ENCODE measurements around the gene SPRYD7.
"Not testable (repeated sequence)": the region's sequence is repeated elsewhere in the genome, so short reads cannot be mapped to it uniquely, and the experiment has no call there.

The SPRYD7 gene

GRCh38 chr13:49932066-49932465, 4.1 kb downstream of the SPRYD7 start:
- no peak for DNase-seq

- DNase-seq: no peak
Measured at GRCh38 chr13:49927755-49928154, 8.4 kb downstream of the SPRYD7 start.

- no peak for DNase-seq
Measured at GRCh38 chr13:49925881-49926418, 10.2 kb downstream of the SPRYD7 start.

DNA sequence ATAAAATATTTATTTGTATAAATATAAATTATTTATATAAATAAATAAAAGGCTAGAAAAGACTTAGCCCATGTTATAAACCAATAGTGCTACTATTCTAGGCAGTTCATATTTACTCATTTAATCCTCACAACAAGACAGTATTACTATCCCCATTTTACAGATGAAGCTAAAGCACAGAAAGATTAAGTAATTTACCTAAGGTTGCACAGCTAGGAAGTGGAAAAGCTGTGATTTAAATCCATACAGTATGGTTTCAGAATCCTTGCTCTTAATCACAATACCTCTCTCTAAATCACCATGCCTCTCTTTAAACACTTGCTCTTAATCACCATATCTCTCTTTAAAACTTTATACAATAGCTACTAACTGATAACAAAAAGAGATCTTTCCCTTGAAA, 13.8 kb downstream of the SPRYD7 start:
- no peak for DNase-seq

DNA sequence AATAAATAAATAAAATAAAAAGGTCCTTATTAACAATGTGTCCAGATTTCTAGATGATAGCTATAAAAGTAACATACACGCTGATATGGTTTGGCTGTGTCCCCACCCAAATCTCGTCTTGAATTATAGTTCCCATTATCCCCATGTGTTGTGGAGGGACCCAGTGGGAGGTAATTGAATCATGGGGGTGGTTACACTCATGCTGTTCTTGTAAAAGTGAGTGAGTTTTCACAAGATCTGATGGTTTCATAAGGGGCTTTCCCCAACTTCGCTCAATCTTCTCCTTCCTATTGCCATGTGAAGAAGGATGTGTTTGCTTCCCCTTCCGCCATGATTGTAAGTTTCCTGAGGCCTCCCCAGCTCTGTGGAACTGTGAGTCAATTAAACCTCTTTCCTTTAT, 15.2 kb downstream of the SPRYD7 start:
- not testable (repeated sequence) for DNase-seq

DNA sequence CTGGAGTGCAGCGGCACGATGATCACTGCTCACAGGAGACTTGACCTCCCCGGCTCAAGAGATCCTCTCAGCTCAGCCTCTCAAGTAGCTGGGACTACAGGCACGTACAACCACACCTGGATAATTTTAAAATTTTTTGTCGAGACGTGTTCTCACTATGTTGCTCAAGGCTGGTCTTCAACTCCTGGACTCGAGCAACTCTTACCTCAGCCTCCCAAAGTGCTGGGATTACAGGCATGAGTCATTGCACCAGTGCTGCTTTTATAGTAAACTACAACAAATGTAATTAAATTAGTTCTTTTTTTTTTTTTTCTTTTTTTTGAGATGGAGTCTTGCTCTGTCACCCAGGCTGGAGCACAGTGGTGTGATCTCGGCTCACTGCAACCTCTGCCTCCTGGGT, 18.0 kb downstream of the SPRYD7 start:
- DNase-seq: not testable (repeated sequence)

DNA sequence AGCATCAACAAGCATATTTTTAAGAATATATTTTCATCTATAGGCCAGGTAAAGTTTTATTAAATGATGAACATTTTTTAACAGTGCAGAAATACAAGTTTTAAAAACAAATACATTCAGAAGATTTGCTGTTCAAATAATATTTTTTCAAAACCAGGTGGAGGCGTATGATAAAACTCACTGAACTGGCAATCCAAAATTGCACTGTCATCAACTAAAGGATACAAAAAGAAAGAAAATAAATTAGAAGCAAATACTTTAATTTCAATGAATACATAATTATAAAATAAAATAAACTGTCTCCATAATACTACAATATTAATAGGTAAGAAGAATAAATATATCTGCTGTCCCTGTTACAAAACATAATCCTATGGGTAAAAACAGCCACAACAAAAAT, 21.2 kb downstream of the SPRYD7 start:
- DNase-seq: no peak

DNA sequence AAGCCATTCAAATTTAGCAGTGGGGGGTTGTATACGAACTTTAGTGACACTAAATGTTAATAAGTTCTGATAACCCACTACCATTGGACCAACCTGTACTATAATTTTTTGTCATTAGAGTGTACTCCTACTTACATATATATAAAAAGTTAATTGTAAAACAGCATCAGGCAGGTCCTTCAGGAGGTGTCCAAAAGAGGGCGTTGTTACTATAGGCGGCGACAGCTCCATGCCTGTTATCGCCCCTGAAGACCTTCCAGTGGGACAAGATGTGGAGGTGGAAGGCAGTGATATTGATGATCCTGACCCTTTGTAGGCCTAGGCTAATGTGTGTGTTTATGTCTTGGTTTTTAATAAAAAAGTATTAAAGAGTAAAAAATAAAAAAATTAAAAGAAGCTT, 27.5 kb downstream of the SPRYD7 start:
- DNase-seq: no peak

DNA sequence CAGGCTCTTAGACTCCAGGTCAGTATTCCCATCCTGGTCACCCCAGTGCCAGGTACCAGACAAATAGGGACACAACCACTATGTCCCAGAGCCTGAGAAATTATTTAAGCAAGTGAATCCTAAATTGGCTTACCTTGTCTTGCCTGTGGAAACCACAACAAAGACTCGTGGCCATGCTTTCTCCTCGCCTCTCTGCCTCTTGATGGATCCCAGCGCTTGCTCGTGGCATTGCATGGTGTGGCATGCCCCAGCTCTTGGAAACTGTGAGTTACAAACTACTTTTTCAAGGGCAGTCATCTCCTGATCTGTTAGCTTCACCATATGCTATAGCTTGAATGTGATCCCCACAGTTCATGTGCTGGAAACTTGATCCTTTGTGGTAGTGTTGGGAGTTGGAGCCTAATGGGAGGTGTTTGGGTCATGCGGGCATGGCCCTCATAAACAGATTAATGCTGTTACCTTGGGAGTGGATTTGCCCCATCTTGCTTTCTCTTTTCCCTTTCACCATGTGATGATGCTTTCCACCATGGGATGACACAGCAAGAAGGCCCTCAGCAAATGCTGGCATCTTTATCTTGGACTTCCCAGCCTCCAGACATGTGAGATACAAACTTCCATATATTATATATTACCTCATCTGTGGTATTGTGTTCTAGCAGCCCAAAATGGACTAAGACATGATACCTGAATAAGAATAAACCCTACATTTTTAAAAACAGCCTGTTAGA, 31.2 kb downstream of the SPRYD7 start:
- no peak for DNase-seq

DNA sequence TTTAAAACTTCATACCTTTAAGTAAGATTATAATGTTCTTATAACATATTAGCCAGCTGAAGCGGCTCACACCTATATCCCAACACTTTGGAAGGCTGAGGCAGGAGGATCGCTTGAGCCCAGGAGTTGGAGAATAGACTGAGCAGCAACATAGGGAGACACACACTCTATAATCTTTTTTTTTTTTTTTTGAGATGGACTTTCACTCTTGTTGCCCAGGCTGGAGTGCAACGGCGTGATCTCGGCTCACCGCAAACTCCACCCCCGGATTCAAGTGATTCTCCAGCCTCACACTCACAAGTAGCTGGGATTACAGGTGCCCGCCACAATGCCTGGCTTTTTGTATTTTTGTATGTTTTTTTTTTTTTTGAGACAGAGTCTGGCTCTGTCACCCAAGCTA, 37.3 kb downstream of the SPRYD7 start:
- no peak for DNase-seq

DNA sequence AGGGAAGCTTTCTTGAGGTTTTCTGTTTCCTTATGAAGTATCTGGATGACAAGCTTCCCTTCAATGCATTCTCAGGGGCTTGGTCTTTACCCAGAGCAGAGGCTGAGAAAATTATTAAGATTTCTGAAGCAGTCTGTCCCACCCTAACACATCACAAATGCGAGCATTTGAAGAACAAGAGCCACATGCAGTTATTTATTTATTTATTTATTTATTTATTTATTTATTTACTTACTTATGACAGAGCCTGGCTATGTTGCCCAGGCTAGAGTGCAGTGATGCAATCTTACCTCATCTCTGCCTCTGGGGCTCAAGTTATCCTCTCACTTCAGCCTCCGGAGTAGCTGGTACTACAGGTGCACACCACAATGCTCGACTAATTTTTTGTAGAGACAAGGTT, 38.4 kb downstream of the SPRYD7 start:
- no peak for DNase-seq

GRCh38 chr13:49895826-49896225, 40.3 kb downstream of the SPRYD7 start:
- DNase-seq: no peak

- DNase-seq: no peak
Measured at GRCh38 chr13:49893591-49893990, 42.5 kb downstream of the SPRYD7 start.

- DNase-seq: no peak
Measured at GRCh38 chr13:49890376-49890775, 45.8 kb downstream of the SPRYD7 start.

DNA sequence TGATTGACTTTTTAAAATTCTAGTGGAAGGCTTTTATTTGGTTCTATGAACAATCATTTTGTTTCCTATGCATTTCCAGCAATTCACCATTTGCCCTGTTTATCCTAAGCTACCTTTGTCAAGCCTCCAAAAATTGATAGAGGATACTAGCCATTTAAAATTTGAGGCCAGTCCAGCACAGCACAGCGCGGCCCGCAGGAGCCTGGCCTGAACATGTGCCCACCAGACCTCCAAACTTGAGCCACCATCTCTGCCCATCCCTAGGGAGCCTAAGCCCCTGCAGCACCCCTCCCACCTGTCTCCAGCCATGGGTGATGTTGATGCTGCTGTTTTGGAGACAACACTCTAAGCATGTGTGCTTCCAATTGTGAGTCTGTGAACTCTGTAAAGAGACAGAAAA, 57.5 kb downstream of the SPRYD7 start:
- DNase-seq: no peak

GRCh38 chr13:49877629-49878218, 58.4 kb downstream of the SPRYD7 start:
- DNase-seq: no peak

GRCh38 chr13:49874430-49874829, 61.7 kb downstream of the SPRYD7 start:
- no peak for DNase-seq

DNA sequence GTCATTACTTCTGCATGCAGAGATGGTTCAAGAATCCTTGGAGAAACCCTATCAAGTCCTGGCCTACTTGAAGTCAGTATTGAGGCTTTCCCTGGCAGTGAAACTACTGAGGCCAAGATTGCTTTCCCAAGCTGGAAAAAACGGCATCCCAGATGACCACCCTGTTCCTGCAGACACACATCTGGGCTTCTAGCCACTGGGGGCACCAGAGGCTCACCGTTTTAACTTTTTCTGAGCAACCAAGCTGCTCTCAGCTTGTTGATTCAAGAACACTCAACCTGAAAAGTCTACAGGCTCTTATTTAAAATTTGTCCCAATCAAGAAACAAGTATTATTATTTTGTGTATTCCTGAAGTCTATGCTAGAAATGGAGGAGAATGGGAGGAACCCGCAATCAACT, 66.6 kb downstream of the SPRYD7 start:
- DNase-seq: no peak

DNA sequence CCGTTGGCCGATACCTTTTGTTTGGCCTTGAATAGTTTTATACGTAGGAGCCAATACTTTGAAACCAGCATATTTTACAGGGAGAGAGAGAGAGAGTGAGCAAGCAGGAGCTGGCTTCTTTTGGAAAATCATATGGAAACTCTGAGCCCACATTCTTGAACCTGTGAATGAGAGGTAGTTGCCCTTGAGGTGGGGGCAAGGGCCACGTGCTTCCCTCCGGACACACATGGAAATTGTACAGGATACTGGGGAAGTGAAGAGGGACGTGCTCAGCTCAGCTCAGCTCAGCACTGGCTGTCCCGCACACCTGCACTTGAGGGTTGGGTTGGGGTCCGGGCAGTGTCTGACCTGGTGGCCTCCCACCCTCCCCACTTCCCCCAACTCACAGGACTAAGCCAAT, 68.3 kb downstream of the SPRYD7 start:
- no peak for DNase-seq

DNA sequence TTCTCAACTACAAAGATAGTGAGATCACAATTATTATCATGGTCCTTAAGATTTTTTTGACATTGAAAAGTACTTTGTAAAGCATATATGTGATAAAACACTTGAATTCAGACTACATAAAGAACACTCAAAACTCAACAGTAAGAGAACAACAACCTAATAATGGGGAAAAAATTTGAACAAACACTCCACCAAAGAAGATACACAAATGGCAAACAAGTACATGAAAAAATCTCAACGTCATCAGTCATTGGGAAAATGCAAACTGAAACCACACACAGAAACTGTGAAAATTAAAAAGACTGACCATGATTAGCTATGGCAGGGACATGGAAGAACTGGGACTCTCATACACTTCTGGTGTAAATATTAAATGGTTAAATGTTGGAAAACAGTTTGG, 70.9 kb downstream of the SPRYD7 start:
- no peak for DNase-seq

GRCh38 chr13:49864509-49864908, 71.6 kb downstream of the SPRYD7 start:
- no peak for DNase-seq

Measured in activated CD4-positive, alpha-beta T cell treated with anti-CD3 and anti-CD28 coated beads, Interleukin-2, Interleukin-6, amounts not matched to agents 100 ng/mL and 50 ng/mL, durations not matched to agents 16 hours and 8 hours (primary cell).